ENCODE results near the gene LMF1.
"Not testable (repeated sequence)": the region's sequence is repeated elsewhere in the genome, so short reads cannot be mapped to it uniquely, and the experiment has no call there.

LMF1 gene

DNA sequence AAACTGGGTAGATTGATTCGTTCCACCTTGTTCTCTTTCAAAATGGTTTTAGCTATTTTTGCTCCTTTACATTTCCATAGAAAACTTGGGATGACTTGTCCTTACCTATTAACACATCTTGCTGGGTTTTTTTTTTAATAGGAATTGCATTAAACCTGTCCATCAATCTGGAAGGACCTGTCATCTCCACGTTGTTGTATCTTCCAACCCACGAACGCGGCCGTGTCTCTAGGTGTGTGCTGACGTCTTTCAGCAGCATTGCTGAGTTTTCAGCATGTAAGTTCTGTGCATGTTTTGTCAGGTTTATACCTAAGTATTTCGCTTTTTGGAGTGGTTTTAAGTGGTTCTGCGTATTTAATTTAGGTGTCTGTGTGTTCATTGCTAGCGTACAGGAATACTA, 109.9 kb downstream of the LMF1 start:
- DNase-seq = no peak

DNA sequence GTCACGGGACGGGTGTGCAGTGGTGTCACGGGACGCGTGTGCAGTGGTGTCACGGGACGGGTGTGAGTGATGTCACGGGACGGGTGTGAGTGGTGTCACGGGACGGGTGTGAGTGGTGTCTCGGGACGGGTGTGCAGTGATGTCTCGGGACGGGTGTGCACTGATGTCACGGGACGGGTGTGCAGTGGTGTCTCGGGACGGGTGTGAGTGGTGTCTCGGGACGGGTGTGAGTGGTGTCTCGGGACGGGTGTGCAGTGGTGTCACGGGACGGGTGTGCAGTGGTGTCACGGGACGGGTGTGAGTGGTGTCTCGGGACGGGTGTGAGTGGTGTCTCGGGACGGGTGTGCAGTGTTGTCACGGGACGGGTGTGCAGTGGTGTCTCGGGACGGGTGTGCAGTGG, 111.8 kb downstream of the LMF1 start:
- DNase-seq = not testable (repeated sequence)

DNA sequence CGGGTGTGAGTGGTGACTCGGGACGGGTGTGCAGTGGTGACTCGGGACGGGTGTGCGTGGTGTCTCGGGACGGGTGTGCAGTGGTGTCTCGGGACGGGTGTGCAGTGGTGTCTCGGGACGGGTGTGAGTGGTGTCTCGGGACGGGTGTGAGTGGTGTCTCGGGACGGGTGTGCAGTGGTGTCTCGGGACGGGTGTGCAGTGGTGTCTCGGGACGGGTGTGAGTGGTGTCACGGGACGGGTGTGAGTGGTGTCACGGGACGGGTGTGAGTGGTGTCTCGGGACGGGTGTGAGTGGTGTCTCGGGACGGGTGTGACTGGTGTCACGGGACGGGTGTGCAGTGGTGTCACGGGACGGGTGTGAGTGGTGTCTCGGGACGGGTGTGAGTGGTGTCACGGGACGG, 112.3 kb downstream of the LMF1 start:
- not testable (repeated sequence) for DNase-seq

DNA sequence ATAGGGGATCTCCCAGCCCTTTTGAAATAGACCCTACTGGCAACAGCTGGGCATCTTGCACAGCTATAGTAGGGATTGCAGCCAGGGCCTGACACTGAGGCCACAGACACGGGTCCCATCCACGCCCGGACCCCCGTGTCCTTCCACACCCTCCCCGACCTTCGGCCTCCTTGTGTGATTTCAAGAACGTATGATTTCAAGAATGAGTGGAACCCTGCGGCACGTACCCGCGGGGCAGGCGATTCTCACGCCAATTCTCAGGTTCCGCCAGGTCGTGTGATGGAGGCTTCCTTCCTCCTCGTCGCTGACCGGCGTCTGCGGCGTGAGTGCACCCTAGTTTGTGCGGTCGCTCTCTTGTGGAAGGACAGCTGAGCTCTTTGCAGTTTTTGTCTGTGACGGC, 114.0 kb downstream of the LMF1 start:
- no peak for DNase-seq

DNA sequence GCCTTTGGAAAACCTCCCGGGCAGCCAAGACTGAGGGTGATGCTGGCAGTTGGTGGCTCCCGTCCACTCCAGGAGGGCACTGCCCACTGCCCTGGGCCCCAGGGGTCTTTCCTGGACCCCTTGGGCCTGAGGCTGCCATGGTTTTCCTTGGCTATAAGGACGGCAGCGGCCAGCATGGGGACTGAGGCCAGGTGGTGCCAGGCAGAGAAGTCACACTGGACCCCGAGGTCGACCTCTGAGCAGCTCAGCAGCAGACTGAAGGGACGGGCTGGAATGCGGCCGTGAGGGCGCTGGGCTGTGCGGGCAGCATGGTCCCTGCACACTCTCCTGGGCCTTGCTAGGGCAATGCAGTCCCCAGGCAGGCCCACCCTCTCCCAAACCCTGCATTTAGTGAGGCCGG, 114.7 kb downstream of the LMF1 start:
- DNase-seq = no peak

DNA sequence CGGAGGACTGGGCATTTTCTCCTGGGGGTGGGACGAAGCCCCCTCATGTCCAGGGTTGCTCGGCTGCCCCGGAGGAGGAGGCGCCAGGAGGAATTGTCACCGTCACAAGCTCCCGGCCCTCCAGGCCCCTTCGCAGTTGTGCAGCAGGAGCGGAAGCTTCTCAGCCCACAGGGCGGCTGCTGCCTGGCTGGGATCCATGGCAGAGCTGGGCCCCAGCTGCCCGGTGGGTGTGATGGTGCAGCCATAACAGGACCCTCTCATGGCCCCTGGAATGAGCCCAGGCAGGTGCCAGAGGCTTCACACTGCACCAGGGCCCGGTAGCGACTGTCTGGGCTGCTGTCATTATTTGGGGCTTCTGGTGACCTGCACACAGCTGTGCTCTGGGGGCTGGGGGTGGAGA, 115.3 kb downstream of the LMF1 start:
- no peak for DNase-seq

DNA sequence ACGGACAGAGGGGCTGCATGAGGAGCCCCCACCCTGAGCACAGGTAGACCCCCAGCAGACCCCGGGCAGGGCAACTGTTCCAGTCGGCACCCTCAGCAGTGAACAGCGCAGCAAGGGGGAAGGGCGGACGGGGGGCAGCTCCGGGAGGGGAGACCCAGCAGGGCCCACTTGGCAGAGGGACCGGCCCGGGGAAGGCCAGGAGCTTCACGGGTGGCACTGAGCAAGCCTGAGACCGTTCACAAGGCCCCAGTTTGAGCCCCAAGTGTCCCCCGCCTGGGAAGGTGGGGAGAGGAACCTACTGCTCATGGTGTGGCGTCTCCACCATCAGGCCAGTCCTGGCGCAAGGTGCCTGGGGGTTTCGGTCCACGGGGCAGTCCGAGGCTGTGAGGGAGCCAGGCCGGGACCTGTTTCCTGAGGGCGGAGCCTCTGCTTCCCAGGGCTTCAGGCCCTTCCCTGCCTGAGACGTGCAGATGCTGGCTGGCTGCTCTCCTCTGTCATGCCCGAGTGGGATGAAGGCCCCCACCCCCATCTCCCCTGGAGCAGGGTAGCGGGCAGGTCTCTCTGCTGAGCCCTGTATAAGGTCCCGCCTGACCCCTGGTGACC, 115.9 kb downstream of the LMF1 start:
- no peak for DNase-seq

DNA sequence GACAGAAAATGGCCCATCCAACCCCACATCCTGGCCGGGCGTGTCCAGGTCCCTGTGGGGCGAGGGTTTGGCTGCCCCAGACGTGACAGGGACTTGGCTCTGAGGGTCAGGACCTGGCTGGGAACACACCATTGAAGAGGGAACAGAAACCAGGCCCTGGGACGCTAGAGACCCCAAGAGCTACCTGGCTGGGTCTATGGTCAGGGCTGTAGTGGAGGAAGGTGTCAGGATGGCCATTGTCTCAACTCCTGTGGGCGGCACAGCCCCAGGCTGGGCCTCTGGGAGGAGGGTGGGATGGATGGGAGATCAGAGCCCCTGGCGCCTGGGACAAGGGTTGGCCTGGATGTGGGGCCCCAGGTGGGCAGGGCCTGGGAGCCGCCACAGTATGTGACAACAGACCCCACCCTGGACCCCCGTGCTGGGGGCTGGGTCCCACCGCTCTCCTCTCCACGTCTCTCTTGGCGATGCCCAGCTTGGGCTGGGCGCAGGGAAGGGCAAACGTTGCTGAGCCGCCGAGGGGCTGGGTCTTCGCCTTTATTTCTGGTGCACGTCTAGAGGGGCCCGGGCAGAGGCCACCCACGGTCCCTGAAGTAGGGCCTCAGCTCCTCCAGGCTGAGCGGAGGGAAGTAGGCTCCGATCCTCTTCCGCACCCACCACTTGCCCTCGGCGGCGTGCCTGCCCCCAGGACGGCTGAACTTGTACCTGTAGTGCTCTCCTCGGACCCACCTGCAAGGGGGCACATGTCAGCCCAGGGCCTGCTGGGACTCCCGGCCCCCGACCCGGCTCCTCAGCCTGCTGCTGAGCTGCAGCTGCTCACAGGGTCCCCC, 116.6 kb downstream of the LMF1 start:
- DNase-seq = no peak

DNA sequence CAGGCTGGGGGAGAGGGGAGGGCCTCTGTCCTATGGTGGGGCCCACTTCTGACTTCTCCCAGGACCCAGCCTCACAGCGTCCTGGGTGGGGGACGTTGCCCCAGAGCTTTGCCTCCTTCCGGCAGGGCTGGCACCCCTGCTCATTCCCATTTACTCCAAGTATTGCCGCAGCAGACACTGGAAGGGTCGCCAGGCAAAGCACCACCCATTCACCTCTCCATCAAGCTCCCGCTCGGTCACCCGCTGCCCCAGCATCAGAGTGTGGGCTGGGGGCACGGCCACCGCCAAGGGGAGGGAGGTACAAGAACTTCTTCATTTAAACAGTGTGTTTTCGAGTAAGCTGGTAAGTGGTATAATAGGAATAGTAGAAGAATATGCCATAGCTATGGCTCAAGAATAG, 117.5 kb downstream of the LMF1 start:
- no peak for DNase-seq

DNA sequence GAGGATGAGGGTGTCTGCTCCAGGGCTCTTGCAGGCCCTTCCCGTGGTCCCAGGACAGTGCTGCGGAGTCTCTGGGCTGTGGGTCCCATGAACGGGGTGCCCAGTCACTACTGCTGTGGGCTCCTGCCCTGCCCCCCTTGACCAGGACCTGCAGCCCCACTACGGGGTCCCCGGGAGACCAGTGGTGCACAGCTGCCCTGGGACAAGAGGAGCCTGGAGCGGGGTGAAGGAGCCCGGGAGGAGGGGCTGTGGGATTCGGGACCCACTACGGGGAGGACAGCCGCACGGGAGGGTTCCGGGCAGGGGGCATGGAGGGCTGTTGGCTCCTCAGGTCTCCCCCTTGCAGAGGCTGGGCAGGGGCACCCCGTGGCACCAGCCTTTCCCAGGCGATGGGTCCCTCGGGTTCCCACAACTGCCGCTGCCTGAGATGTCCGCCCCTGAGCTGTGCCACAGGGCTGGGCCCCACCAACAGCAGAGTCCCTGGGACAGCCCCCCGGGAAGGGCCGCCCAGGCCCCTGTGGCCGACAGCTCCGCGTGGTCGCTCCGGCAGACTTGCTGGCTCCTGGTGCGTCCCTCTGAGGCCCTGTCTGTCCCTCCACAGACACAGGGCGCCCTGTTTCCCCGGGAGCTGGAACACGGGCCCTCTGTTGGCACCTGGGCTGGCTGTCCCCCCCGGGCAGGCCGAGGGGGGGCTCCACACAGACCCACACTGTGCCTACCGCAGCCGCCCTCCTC, 118.2 kb downstream of the LMF1 start:
- no peak for DNase-seq

DNA sequence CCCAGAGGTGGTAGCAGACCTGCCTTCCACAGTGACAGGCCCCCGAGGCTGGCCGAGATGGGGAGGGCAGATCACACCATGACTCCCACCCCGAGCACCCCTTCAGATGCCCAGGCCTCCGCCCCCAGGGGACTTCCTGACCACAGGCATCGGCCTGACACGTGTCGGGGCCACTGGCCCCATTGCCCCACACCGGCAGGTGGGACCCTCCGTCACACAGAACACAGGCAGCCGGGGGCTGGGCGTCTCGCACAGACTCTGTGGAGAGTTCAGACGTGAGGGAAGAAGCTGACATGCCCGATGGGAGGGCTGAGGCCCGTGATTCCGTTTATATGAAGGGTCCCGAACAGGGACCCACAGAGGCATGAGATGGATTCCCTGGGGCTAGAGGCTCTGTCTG, 118.9 kb downstream of the LMF1 start:
- DNase-seq = no peak

DNA sequence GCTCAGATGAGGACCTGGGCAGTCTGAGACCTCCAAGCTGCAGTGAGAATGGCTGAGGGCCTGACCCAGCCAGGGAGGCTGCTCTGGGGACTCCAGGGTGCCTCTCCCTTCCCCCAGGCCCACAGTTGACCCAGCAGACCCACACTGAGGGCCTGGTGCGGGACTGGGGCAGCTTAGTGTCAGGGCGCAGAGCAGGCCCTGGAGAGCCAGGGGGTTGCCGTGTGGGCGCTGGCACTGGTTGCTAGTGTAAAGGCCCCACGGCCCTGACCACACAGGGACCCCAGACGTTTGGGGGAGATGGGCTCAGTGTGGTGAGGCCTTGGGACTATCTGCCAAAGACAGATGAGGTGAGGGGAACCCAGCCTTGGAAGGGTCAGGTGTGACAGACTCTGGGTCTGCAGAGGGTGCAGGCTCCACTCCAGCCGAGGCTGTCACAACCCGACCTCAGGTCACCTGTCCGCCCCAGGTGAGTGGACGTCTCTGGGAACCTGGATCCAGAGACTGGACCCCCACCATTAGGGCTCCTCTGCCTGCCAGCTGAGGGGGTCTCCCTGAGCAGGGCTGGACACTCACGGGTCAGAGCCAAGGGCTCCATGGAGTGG, 119.5 kb downstream of the LMF1 start:
- DNase-seq = no peak

DNA sequence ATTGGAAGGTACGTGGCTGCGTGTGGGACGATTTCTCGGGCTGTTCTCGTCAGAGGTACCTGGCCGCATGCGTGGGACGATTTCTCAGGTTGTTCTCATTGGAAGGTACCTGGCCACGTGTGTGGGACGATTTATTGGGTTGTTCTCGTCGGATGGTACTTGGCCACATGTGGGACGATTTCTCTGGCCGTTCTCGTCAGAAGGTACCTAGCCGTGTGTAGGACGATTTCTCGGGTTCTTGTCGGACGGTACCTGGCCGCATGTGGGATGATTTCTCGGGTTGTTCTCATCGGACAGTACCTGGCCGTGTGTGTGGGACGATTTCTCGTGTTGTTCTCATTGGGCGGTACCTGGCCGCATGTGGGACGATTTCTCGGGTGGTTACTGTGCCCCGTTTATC, 120.1 kb downstream of the LMF1 start:
- no peak for DNase-seq

DNA sequence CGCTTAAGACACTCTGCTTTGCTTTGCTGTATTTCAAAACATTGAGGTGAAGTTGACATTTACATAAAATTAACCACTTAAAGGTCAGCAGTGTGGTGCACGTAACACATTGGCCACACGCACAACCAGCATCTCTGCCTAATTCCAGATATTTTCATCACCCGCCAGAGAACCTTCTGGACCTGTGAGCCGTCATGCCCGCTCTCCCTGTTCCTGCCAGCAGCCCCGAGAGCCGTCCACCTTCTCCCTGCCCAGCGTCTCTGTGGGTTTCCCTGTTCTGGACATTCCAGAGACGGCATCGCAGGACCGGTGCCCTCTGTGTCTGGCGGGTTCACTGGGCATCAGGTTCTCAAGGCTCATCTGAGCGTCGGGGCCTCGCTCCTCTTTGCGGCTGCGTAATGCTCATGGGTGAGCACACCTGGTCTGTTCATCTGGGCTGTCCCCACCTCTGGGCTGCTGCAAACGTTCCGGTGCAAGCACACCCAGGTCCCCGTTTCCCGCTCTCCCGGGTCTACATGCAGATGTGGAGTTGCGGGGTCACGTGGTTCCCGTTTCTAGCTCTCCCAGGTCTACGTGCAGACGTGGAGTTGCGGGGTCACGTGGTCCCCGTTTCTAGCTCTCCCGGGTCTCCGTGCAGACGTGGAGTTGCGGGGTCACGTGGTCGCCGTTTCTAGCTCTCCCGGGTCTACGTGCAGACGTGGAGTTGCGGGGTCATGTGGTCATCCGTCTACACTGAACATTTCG, 122.1 kb downstream of the LMF1 start:
- no peak for DNase-seq

DNA sequence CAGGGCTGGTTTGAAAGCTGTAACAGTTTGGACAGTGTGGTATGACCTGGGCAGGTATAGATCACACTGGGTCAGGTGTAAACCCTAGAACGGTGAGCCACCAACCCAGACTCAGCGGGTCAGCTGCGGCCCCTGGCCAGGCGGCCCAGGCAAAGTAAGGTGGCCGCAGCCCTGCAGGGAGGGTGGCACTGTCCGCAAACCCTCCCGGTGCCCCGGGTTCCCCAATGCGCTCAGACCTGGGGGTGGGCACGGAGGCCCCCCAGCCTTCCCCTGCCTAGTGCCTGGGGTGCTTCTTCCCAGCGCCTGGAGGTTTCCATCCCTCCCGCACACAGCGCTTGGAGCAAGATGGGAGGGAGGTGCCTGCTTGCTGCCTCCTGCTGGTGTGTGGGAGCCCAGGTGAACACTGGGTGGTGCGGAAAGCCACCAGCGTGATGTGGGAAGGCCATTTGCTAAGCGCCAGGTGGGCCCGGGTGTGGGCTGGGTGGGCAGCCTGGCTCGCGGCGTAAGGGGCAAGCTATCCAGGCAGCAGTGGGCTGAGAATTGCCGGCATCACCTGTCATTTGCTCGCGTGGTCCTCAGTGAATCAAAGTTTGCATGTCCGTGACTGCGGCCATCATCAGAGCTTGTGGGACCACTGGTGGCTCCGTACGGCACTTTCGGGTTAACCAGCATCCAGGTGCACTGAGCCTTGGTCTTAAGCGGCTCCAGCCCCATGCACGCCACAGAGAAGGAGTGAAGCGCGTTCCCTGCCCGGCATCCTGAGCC, 122.9 kb downstream of the LMF1 start:
- DNase-seq = no peak

DNA sequence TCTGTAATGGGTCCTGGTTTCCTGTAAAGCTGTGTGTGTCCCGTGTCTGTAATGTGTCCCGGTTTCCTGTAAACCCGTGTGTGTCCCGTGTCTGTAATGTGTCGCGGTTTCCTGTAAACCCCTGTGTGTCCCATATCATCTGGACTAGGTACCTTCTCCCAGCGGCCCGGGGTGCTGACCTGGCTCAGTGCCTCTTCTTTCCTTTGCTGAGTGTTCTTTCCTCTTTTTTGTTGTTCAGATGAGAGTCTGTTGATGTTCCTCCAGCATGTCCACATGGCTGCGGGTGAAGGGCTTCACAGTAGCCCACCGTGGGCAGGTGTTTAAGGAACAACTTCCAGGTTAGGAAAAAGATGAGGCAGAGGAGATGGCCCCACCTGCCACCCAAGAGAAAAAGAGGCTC, 123.6 kb downstream of the LMF1 start:
- no peak for DNase-seq

DNA sequence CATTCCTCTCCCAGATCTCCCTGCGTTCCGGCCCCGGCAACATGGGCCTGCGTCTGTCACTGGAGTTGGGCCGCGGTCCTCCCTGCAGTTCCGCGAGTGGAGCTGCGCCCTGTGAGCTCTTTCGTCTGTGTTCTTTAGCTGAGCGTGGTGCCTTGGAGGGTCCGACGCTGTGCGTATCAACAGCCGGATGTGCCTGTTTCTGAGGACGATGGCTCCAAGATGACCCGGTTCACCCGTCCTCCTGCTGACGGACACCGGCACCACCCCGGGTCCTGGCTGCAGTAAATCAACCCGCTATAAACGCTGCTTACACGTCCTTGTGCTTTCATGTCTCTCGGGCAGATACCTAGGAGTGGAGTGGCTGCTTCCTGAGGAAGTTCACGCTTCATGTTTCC, 125.4 kb downstream of the LMF1 start:
- no peak for DNase-seq

DNA sequence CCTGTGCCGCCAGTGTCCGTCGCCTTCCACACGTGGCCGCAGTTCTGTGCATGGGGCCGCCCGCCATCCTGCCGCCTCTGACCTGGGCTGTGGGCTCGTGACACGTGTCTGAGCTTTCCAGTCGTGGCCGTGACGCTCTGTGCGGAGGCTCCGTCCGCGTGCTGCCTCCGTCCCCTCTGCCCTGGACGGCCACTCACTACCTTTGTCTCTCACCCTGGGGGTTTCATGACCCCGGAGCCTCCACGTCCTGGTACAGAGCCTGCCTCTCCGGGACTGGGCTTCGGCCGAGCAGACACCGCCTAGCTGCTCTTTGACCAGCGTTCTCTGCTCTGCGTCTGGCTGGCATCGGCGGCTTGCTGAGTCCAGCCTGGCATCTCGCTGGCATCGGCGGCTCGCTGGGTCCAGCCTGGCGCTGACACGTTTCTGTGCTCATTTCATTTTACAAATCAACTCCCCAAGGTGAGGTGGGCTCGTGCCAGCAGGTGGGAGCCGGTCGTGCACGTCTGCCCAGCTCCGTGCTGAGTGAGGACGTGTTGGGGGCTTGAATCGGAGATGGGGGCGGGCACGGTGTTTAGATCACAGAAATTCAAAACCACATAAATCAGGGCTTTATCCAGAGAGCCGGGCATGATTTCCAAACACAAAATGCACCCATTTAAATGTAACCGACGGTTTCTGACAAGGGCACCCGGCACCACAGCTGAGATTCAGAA, 126.0 kb downstream of the LMF1 start:
- DNase-seq = no peak

DNA sequence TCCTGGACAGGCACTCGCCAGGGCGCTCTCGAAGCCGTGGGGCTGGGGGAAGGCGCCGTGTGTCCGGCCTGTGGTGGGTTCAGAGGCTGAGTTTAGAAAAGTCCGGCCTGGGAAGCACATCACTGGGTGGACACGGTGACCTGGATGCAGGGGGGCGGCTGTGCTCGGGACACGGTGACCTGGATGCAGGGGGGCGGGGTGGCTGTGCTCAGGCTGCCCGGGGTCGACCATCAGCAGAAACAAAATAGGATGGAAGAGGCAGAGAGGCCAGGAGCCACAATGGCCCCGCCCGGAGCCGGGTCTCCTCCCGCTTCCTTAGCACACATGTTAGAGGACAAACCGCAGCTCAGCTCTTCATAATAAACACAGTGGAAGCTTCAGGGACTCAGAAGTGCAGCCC, 127.0 kb downstream of the LMF1 start:
- no peak for DNase-seq

DNA sequence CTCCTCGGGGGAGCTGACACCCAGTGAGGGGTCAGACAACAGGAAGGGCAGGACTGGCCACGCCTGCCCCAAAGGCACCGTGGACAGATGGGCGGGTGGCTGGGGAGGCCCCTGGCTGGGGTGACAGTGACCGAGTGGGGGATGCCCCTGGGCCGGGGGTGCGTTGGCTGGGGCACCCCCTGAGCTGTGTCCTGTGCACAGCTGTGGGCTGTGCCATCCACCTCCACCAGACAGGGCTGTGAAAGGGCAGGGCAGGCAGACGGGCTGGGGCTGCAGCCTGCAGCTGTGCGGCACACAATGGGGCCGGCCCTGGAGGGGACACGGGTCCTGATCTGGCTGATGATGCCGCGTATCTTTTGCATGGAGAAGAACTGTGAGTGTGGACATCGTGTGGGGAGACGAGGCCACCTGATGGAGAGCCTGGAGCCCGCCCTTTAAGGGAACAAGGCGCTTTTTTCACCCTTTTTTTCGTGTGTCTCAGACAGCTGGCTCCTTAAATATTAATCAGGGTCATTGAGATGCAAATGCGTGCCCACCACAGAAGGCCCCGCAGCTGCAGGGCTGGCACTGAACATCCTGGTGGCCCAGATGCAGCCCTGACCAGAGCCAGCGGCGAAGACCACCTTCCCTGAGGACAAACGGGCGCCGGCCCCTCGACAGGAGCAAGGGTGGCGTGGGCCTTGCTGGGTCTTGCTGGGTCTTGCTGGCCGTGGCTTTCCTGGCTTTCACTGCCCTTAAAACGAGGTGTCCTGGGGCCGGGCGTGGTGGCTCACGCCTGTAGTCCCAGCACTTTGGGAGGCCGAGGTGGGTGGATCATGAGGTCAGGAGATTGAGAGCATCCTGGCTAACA, 127.8 kb downstream of the LMF1 start:
- DNase-seq = no peak

DNA sequence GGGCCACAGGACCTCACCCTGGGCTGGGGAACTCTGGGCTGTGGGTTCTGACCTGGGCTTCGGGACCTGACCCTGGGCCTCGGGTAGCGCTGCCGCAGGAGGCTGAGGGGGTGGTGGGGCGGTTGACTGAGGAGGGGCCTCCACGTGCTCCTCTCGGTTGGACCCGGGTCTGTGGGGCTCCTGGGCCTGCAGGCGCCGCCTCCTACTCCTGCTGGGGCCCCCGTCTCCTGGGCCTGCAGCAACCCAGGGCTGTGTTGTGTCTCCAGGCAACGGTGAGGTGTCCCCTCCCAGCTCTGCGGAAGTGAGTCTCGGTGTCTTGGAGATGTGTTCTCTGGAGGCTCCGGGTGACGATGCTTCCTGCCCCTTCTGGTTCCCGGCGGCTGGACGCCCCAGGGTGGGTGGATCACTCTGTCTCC, 128.7 kb downstream of the LMF1 start:
- DNase-seq = no peak

Measured in stimulated activated CD8-positive, alpha-beta memory T cell treated with anti-CD3 and anti-CD28 coated beads, Interleukin-4, amount 100 ng/mL, for 48 hours (primary cell).